Activated T-cell treated with anti-CD3 and anti-CD28 coated beads for 48 hours (primary cell): ENCODE data around the gene RABIF.

Experiments
- DNase-seq: peaks from one replicate; pipeline ENCODE4 v3.0.0-alpha.2; 2020; ENCODE audit warnings: low read depth

The RABIF gene

GRCh38 chr1:202873026-202873425 is 15.9 kb downstream of the RABIF start:
- DNase-seq = no peak

- DNase-seq = no peak
These were observed 17.6 kb downstream of the RABIF start for GRCh38 chr1:202871367-202871766.

GRCh38 chr1:202862679-202863560 is 26.0 kb downstream of the RABIF start:
- DNase-seq = no peak

GRCh38 chr1:202861420-202862132 is 27.4 kb downstream of the RABIF start:
- DNase-seq = peak; percentile 53

GRCh38 chr1:202860744-202861419 is 28.1 kb downstream of the RABIF start:
- DNase-seq = peak; percentile 25

- DNase-seq = no peak
These were observed 30.0 kb downstream of the RABIF start for GRCh38 chr1:202858789-202859414.

- no peak for DNase-seq
These were observed 30.6 kb downstream of the RABIF start for GRCh38 chr1:202858331-202858730.

- no peak for DNase-seq
These were observed 31.8 kb downstream of the RABIF start for GRCh38 chr1:202857136-202857610.

- DNase-seq = no peak
These were observed 32.9 kb downstream of the RABIF start for GRCh38 chr1:202856014-202856413.

GRCh38 chr1:202854787-202855186 is 34.2 kb downstream of the RABIF start:
- no peak for DNase-seq

GRCh38 chr1:202852163-202852904 is 36.6 kb downstream of the RABIF start:
- DNase-seq = peak; percentile 29

- no peak for DNase-seq
These were observed 38.2 kb downstream of the RABIF start for GRCh38 chr1:202850593-202851362.

GRCh38 chr1:202848191-202848542 is 40.8 kb downstream of the RABIF start:
- no peak for DNase-seq

- no peak for DNase-seq
These were observed 44.0 kb downstream of the RABIF start for GRCh38 chr1:202844935-202845334.

GRCh38 chr1:202844259-202844658 is 44.7 kb downstream of the RABIF start:
- DNase-seq = no peak

- DNase-seq = no peak
These were observed 45.9 kb downstream of the RABIF start for GRCh38 chr1:202843081-202843480.

GRCh38 chr1:202837746-202838262 is 51.1 kb downstream of the RABIF start:
- no peak for DNase-seq

- DNase-seq = no peak
These were observed 52.1 kb downstream of the RABIF start for GRCh38 chr1:202836623-202837403.

- DNase-seq = no peak
These were observed 53.3 kb downstream of the RABIF start for GRCh38 chr1:202835548-202836072.
